Measurements from ENCODE around the gene SH3BP4. TPM values are rescaled to one million over a fixed set of nuclear protein-coding genes. Genes with fewer than 3 reads are reported as not detected.

SH3BP4 gene
- total and polyA plus RNA-seq, 2 of the 13 experiments (the other 11 are each of a cell fraction or from before 2014, with no cell fraction given), result 34.6 to 99.1 TPM

DNA sequence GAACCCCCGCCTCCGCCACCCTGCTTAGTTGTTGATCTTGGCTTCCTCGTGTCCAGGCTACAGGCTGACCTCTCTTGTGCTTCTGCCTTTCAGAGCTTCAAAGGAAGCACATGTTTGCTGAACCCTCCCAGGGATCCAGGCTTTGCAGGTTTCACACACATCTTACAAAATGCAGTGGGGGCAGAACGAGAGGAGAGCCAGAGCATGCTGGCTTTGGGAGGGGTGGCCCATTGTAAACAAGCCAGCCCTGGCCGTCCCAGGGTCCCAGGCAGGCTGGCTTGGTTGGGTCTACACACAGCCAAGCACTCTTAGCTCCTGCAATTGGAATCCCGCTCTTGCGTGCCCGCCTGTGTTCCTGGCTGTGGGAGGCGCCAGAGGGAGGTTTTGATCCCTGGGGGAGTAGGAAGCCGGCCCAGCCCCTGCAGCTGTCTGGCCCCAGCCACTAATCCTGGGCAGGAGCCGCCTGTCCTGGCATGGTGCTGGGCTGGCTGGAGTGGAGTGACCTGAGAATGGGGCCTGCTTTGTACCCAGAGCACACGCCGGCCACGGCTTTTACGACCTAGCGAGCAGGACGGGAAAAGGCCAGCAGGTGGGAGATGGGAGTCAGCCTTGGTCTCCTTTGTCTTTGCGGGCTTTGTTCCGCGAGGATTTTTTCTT is 53.9 kb downstream of the SH3BP4 start (continued):
- TF ChIP-seq, protein P1, sequence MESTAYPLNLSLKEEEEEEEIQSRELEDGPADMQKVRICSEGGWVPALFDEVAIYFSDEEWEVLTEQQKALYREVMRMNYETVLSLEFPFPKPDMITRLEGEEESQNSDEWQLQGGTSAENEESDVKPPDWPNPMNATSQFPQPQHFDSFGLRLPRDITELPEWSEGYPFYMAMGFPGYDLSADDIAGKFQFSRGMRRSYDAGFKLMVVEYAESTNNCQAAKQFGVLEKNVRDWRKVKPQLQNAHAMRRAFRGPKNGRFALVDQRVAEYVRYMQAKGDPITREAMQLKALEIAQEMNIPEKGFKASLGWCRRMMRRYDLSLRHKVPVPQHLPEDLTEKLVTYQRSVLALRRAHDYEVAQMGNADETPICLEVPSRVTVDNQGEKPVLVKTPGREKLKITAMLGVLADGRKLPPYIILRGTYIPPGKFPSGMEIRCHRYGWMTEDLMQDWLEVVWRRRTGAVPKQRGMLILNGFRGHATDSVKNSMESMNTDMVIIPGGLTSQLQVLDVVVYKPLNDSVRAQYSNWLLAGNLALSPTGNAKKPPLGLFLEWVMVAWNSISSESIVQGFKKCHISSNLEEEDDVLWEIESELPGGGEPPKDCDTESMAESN (CRISPR knock-in tag; conservative IDR thresholded peaks at IDR 0.05), result peak; percentile 78; the same call in 1 of the 2 replicates
- TF ChIP-seq ZNF30 (CRISPR knock-in tag; IDR thresholded peaks at IDR 0.05), result peak; percentile 59; the same call in 1 of the 2 replicates
- TF ChIP-seq ZNF746 (CRISPR knock-in tag; IDR thresholded peaks at IDR 0.05), result peak; percentile 93; the same call in 1 of the 2 replicates
- TF ChIP-seq NCOA5 (CRISPR knock-in tag; IDR thresholded peaks at IDR 0.05), result no peak
- TF ChIP-seq ZNF446 (CRISPR knock-in tag; IDR thresholded peaks at IDR 0.05), result peak; percentile 81; the same call in 1 of the 2 replicates
- TF ChIP-seq ZNF781 (CRISPR knock-in tag; IDR thresholded peaks at IDR 0.05; ENCODE audit: borderline replicate concordance, not compliant biosample characterization), result peak; percentile 85
- TF ChIP-seq ZNF572 (CRISPR knock-in tag; IDR thresholded peaks at IDR 0.05), result peak; percentile 98
- TF ChIP-seq, protein P2, sequence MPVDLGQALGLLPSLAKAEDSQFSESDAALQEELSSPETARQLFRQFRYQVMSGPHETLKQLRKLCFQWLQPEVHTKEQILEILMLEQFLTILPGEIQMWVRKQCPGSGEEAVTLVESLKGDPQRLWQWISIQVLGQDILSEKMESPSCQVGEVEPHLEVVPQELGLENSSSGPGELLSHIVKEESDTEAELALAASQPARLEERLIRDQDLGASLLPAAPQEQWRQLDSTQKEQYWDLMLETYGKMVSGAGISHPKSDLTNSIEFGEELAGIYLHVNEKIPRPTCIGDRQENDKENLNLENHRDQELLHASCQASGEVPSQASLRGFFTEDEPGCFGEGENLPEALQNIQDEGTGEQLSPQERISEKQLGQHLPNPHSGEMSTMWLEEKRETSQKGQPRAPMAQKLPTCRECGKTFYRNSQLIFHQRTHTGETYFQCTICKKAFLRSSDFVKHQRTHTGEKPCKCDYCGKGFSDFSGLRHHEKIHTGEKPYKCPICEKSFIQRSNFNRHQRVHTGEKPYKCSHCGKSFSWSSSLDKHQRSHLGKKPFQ (CRISPR knock-in tag; IDR thresholded peaks at IDR 0.05; ENCODE audit: insufficient replicate concordance), result peak; percentile 61
- TF ChIP-seq ZNF143 (CRISPR knock-in tag; IDR thresholded peaks at IDR 0.05), result peak; percentile 71; the same call in 1 of the 2 replicates
- TF ChIP-seq NFE2 (CRISPR knock-in tag; IDR thresholded peaks at IDR 0.05), result no peak
- no peak; the same call in 1 of the 2 replicates for TF ChIP-seq ZNF569 (CRISPR knock-in tag; IDR thresholded peaks at IDR 0.05; ENCODE audit: borderline replicate concordance)
- TF ChIP-seq, protein P3, sequence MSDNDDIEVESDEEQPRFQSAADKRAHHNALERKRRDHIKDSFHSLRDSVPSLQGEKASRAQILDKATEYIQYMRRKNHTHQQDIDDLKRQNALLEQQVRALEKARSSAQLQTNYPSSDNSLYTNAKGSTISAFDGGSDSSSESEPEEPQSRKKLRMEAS (IDR thresholded peaks at IDR 0.05), result peak; percentile 99
- TF ChIP-seq, protein P4, sequence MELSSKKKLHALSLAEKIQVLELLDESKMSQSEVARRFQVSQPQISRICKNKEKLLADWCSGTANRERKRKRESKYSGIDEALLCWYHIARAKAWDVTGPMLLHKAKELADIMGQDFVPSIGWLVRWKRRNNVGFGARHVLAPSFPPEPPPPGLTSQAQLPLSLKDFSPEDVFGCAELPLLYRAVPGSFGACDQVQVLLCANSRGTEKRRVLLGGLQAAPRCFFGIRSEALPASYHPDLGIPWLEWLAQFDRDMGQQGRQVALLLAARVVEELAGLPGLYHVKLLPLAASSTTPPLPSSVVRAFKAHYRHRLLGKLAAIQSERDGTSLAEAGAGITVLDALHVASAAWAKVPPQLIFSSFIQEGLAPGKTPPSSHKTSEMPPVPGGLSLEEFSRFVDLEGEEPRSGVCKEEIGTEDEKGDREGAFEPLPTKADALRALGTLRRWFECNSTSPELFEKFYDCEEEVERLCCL (CRISPR knock-in tag; IDR thresholded peaks at IDR 0.05; ENCODE audit: borderline replicate concordance), result 0 out of 2 replicates have a peak, but pooled peaks have one; percentile 25
- no peak for TF ChIP-seq ZFP36L2 (CRISPR knock-in tag; IDR thresholded peaks at IDR 0.05)
- peak; percentile 83 for TF ChIP-seq RAD21 (CRISPR knock-in tag; IDR thresholded peaks at IDR 0.05)
- peak; percentile 81 for TF ChIP-seq NR2C2 (CRISPR knock-in tag; IDR thresholded peaks at IDR 0.05; ENCODE audit: borderline replicate concordance)
- no peak; the same call in 1 of the 2 replicates for TF ChIP-seq CHD4 (IDR thresholded peaks at IDR 0.05; ENCODE audit: borderline replicate concordance, low read length)
- TF ChIP-seq HMG20B (CRISPR knock-in tag; conservative IDR thresholded peaks at IDR 0.05), result peak; percentile 90
- TF ChIP-seq SIN3B (IDR thresholded peaks at IDR 0.05; ENCODE audit: low read length), result no peak
- TF ChIP-seq ZNF766 (CRISPR knock-in tag; IDR thresholded peaks at IDR 0.05; ENCODE audit: borderline replicate concordance), result no peak; the same call in 1 of the 2 replicates
- 0 out of 2 replicates have a peak, but pooled peaks have one; percentile 76 for TF ChIP-seq ZNF3 (CRISPR knock-in tag; IDR thresholded peaks at IDR 0.05)
- peak; percentile 94; the same call in 1 of the 2 replicates for TF ChIP-seq KDM5B (CRISPR knock-in tag; IDR thresholded peaks at IDR 0.05; ENCODE audit: borderline replicate concordance)
- peak; percentile 88 for TF ChIP-seq ZNF138 (CRISPR knock-in tag; IDR thresholded peaks at IDR 0.05; ENCODE audit: low read depth)
- TF ChIP-seq SP1 (IDR thresholded peaks at IDR 0.05), result no peak
- no peak for TF ChIP-seq SP1 (CRISPR knock-in tag; IDR thresholded peaks at IDR 0.05)
- TF ChIP-seq HOXA3 (CRISPR knock-in tag; IDR thresholded peaks at IDR 0.05), result peak; percentile 89
- no peak for TF ChIP-seq ZNF326 (CRISPR knock-in tag; IDR thresholded peaks at IDR 0.05; ENCODE audit: borderline replicate concordance)

Measured in HepG2 (cell line).